Keratinocyte (primary cell): ENCODE measurements around the gene POLR1A. TPM values are rescaled to one million over a fixed set of nuclear protein-coding genes. Genes with fewer than 3 reads are reported as not detected.

Source experiments
- DNase-seq: peaks from one replicate; pipeline ENCODE4 v3.0.0-alpha.2; 2011; ENCODE audit warnings: low read depth, missing footprints, low spot score
- FAIRE-seq: peaks from 2 replicates; lab custom pipeline; 2011; peaks lifted over from hg19 to GRCh38; lab: Jason Lieb, UNC
- H2AFZ ChIP-seq: 2 replicates; pipeline ENCODE4 v1.6.0; 2012; ENCODE audit warnings: low read length, control low read depth, inconsistent platforms; ENCODE audit not compliant: control insufficient read depth
- H3K27ac ChIP-seq: 2 replicates; pipeline ENCODE4 v1.5.1; 2011; ENCODE audit warnings: low read length; ENCODE audit not compliant: control insufficient read depth, insufficient read depth
- H3K27me3 ChIP-seq: 3 replicates; pipeline ENCODE4 v1.6.0; 2011; ENCODE audit warnings: low read length; ENCODE audit not compliant: control insufficient read depth, insufficient read depth; ENCODE audit errors: extremely low read depth
- H3K36me3 ChIP-seq, 2 experiments: 2 replicates in 1 of 2; 3 replicates in 1 of 2; pipeline ENCODE4 v1.5.1; 2011; ENCODE audit warnings: low read length in 2 of 2, mild to moderate bottlenecking in 1 of 2; ENCODE audit not compliant: control insufficient read depth in 2 of 2, insufficient read depth in 2 of 2; ENCODE audit errors: extremely low read depth in 1 of 2
- H3K4me1 ChIP-seq: 3 replicates; pipeline ENCODE4 v1.5.1; 2011; ENCODE audit warnings: low read length; ENCODE audit not compliant: control insufficient read depth, insufficient read depth; ENCODE audit errors: extremely low read depth
- H3K4me2 ChIP-seq: 3 replicates; pipeline ENCODE4 v1.6.0; 2011; ENCODE audit warnings: low read depth, low read length; ENCODE audit not compliant: control insufficient read depth, insufficient read depth; ENCODE audit errors: extremely low read depth
- H3K4me3 ChIP-seq, 3 experiments: fragments of 200-600 bp in 1 of 3; sonication (generic) in 1 of 3; 2 replicates in 2 of 3; 3 replicates in 1 of 3; pipeline ENCODE4 v1.5.1; 2011 to 2016; ENCODE audit warnings: low read length in 3 of 3, mild to moderate bottlenecking in 3 of 3, control low read depth in 2 of 3, inconsistent platforms in 1 of 3, low read depth in 1 of 3, mixed read lengths in 1 of 3, mixed run types in 1 of 3, moderate library complexity in 1 of 3; ENCODE audit not compliant: control insufficient read depth in 2 of 3, insufficient read depth in 2 of 3; ENCODE audit errors: extremely low read depth in 1 of 3
- H3K79me2 ChIP-seq: 2 replicates; pipeline ENCODE4 v1.6.0; 2012; ENCODE audit warnings: low read length; ENCODE audit not compliant: control insufficient read depth, insufficient read depth
- H3K9ac ChIP-seq: 3 replicates; pipeline ENCODE4 v1.6.0; 2011; ENCODE audit warnings: low read length; ENCODE audit not compliant: control insufficient read depth, insufficient read depth; ENCODE audit errors: extremely low read depth
- H3K9me1 ChIP-seq: 3 replicates; pipeline ENCODE4 v1.6.0; 2011; ENCODE audit warnings: low read length; ENCODE audit not compliant: control insufficient read depth, insufficient read depth; ENCODE audit errors: extremely low read depth
- H3K9me3 ChIP-seq: 2 replicates; pipeline ENCODE4 v1.5.1; 2012; ENCODE audit warnings: low read depth, low read length; ENCODE audit not compliant: control insufficient read depth
- H4K20me1 ChIP-seq: 3 replicates; pipeline ENCODE4 v1.6.0; 2011; ENCODE audit warnings: low read length; ENCODE audit not compliant: control insufficient read depth, insufficient read depth; ENCODE audit errors: extremely low read depth
- EZH2 ChIP-seq: IDR thresholded peaks from one replicate; pipeline ENCODE4 v1.6.1; 2012; ENCODE audit warnings: inconsistent platforms, mild to moderate bottlenecking, low read length, moderate library complexity
- dilution Hi-C: fragments of 300-500 bp; cut with MboI; formaldehyde crosslinking; loops from one replicate; pipeline ENCODE4 v1.7.0; 2020; ENCODE audit warnings: low sequenced_read_pairs; ENCODE audit not compliant: extremely low pct_ligation_motif_present
- polyA plus RNA-seq, 5 experiments: library from polyadenylated mRNA; depleted of rRNA in 3 of 5; stranded (reverse) in 3 of 5; stranded (forward) in 1 of 5; unstranded in 1 of 5; fragments of >200 nt; gene quantifications; 1 replicate in 1 of 5; 2 replicates in 3 of 5; 3 replicates in 1 of 5; pipeline versions ENCODE4 v1.2.1 to v1.2.3, GENCODE V29; 2011 to 2012; ENCODE audit warnings: missing spikeins in 2 of 5, low read depth in 1 of 5, low replicate concordance in 1 of 5
- small RNA-seq, 3 experiments: library from RNA; depleted of rRNA; stranded (forward); fragments of <200 nt; gene quantifications; one replicate each; pipeline ENCODE3, GENCODE V24; 2012; ENCODE audit warnings: low read depth in 3 of 3, low replicate concordance in 1 of 3; ENCODE audit not compliant: insufficient read length in 3 of 3
- TF ChIP-seq, protein P1 (sequence below), 3 experiments: IDR thresholded peaks in 1 of 3; conservative IDR thresholded peaks in 1 of 3; optimal IDR thresholded peaks in 1 of 3; 2 replicates in 2 of 3; 3 replicates in 1 of 3; pipeline versions ENCODE3 to v1.5.1; 2011; ENCODE audit warnings: low read length in 3 of 3, mild to moderate bottlenecking in 3 of 3, moderate library complexity in 2 of 3, control low read depth in 1 of 3, inconsistent platforms in 1 of 3; ENCODE audit not compliant: insufficient read depth in 2 of 3; ENCODE audit errors: extremely low read depth in 1 of 3

Gene POLR1A
- polyA plus RNA-seq, 1 donor (not counting 4 experiments of a cell fraction or from before 2014, with no cell fraction given), result 16.1 TPM

DNA sequence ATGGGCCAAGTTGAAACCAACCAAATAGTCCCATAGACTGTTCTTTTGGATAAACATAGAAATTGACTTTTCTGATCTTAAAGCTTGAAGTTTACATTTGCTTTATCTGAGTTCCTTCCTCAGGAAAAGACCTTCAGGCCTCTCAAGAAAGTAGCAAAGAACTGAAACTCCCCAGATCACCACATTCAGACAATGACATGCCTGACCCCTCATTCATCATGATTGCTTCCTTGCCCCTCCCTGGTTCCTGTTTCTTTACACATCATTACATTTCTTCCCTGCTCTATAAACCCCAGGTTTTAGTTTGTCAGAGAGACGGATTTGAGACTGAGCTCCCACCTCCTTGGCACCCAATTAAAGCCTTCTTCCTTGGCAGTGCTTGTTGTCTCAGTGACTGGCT is 133.3 kb downstream of the POLR1A start:
- Histone ChIP-seq H3K4me2 (no peak overlapping the region), H4K20me1 (no peaks in the 10 kb centered on the region), H3K9me3 (no peaks in the 10 kb centered on the region), H3K4me1 (no peaks in the 10 kb centered on the region), H3K27ac (no peak overlapping the region), H3K27me3 (peaks cover 19% of the 10 kb centered on the region), H2AFZ (no peak overlapping the region), H3K36me3 (no peaks in the 10 kb centered on the region), H3K9ac (no peak overlapping the region), H3K4me3 (no peak overlapping the region), H3K9me1 (no peaks in the 10 kb centered on the region), H3K79me2 (no peaks in the 10 kb centered on the region)
- no peak for TF ChIP-seq EZH2
- TF ChIP-seq, protein P1, sequence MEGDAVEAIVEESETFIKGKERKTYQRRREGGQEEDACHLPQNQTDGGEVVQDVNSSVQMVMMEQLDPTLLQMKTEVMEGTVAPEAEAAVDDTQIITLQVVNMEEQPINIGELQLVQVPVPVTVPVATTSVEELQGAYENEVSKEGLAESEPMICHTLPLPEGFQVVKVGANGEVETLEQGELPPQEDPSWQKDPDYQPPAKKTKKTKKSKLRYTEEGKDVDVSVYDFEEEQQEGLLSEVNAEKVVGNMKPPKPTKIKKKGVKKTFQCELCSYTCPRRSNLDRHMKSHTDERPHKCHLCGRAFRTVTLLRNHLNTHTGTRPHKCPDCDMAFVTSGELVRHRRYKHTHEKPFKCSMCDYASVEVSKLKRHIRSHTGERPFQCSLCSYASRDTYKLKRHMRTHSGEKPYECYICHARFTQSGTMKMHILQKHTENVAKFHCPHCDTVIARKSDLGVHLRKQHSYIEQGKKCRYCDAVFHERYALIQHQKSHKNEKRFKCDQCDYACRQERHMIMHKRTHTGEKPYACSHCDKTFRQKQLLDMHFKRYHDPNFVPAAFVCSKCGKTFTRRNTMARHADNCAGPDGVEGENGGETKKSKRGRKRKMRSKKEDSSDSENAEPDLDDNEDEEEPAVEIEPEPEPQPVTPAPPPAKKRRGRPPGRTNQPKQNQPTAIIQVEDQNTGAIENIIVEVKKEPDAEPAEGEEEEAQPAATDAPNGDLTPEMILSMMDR (optimal IDR thresholded peaks at IDR 0.05 in 1 of 3, IDR thresholded peaks at IDR 0.05 in 1 of 3, conservative IDR thresholded peaks at IDR 0.05 in 1 of 3; ENCODE audit: extremely low read depth in 1 of 3, insufficient read depth in 2 of 3, low read length in 3 of 3), result no peak
- DNase-seq (no peak), FAIRE-seq (no peak)
- dilution Hi-C loops, result no loop called here

DNA sequence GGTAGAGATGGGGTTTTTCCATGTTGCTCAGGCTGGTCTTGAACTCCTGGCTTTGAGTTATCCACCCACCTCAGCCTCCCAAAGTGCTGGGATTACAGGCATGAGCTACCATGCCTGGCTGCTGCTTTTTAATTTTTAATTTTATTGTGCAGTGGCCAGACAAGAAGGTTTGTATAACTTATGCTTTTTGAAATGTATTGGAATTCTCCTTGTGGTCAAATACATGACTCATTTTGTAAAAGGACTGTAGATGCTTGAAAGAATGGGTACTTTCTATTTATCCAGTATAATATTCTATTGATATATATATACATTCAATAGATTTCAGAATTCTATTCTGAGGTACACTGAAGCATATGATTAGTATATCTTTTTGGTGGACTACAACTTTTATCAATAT is 134.3 kb downstream of the POLR1A start:
- dilution Hi-C loops, result no loop called here
- Histone ChIP-seq H3K9me3 (no peaks in the 10 kb centered on the region), H3K4me1 (no peaks in the 10 kb centered on the region), H2AFZ (no peak overlapping the region), H3K9me1 (no peaks in the 10 kb centered on the region), H3K27ac (no peak overlapping the region), H3K9ac (no peak overlapping the region), H3K27me3 (peaks cover 14% of the 10 kb centered on the region), H4K20me1 (no peaks in the 10 kb centered on the region), H3K4me2 (no peak overlapping the region), H3K36me3 (no peaks in the 10 kb centered on the region), H3K79me2 (no peaks in the 10 kb centered on the region), H3K4me3 (no peak overlapping the region)
- FAIRE-seq (no peak), DNase-seq (no peak)
- TF ChIP-seq, protein P1 (optimal IDR thresholded peaks at IDR 0.05 in 1 of 3, IDR thresholded peaks at IDR 0.05 in 1 of 3, conservative IDR thresholded peaks at IDR 0.05 in 1 of 3; ENCODE audit: extremely low read depth in 1 of 3, insufficient read depth in 2 of 3, low read length in 3 of 3), result no peak
- no peak for TF ChIP-seq EZH2

Small RNA genes within 50 kb of the gene (small RNA-seq; reads per million reads assigned to genes)
- gene SNORD94, result 2.7 to 12.3 (median 2.8) reads per million in 3 experiments

Other genes with a start within 250 kb of the POLR1A start
- gene ST3GAL5, start 216.9 kb downstream of the POLR1A start, polyA plus RNA-seq, result 29.7 to 43.5 TPM (median 39.7 TPM) in 3 replicates
- gene PTCD3, start 349 bp upstream of the POLR1A start, polyA plus RNA-seq, result 42.3 to 93.1 TPM (median 59.3 TPM) in 3 replicates
- gene IMMT, start 89.6 kb upstream of the POLR1A start, polyA plus RNA-seq, result 65.2 to 91.5 TPM (median 74.0 TPM) in 3 replicates
- 65.3 to 76.4 TPM (median 71.9 TPM) in 3 replicates for gene MRPL35, start 93.6 kb upstream of the POLR1A start, polyA plus RNA-seq
- gene REEP1, start 231.7 kb upstream of the POLR1A start, polyA plus RNA-seq, result 0.14 to 0.72 TPM (median 0.30 TPM) in 3 replicates